GM12891 (cell line): ENCODE data around the gene GOSR2.

ENCODE experiments used
- DNase-seq: peaks from one replicate; pipeline ENCODE4 v3.0.0; 2011; ENCODE audit warnings: low spot score; ENCODE audit not compliant: insufficient read length
- FAIRE-seq: peaks from 2 replicates; lab custom pipeline; 2011; peaks lifted over from hg19 to GRCh38; lab: Jason Lieb, UNC
- PAX5 ChIP-seq: IDR thresholded peaks from 2 replicates; pipeline ENCODE4 v1.6.1; 2011; ENCODE audit warnings: low read length, moderate library complexity, mild to moderate bottlenecking; ENCODE audit not compliant: insufficient read depth, severe bottlenecking
- POLR2A ChIP-seq: IDR thresholded peaks from 2 replicates; pipeline ENCODE4 v1.6.1; 2011; ENCODE audit warnings: low read depth, low read length, control low read depth
- POLR2AphosphoS5 ChIP-seq: IDR thresholded peaks from 2 replicates; pipeline ENCODE4 v1.6.1; 2011; ENCODE audit warnings: low read depth, low read length, control low read depth
- POU2F2 ChIP-seq: IDR thresholded peaks from 2 replicates; pipeline ENCODE4 v1.6.1; 2011; ENCODE audit warnings: low read depth, mild to moderate bottlenecking, control low read depth, low read length, moderate library complexity
- SPI1 ChIP-seq: IDR thresholded peaks from 2 replicates; pipeline ENCODE4 v1.6.1; 2011; ENCODE audit warnings: low read depth, low read length, control low read depth
- TAF1 ChIP-seq: IDR thresholded peaks from 2 replicates; pipeline ENCODE4 v1.6.1; 2011; ENCODE audit warnings: low read depth, low read length, control low read depth

Gene GOSR2

GRCh38 chr17:46958041-46958591, 35.2 kb downstream of the GOSR2 start:
- no peak for TF ChIP-seq TAF1
- no peak for TF ChIP-seq PAX5
- no peak for TF ChIP-seq POLR2AphosphoS5
- TF ChIP-seq POU2F2, result no peak
- no peak for TF ChIP-seq SPI1
- TF ChIP-seq POLR2A, result no peak
- DNase-seq (no peak), FAIRE-seq (no peak)

DNA sequence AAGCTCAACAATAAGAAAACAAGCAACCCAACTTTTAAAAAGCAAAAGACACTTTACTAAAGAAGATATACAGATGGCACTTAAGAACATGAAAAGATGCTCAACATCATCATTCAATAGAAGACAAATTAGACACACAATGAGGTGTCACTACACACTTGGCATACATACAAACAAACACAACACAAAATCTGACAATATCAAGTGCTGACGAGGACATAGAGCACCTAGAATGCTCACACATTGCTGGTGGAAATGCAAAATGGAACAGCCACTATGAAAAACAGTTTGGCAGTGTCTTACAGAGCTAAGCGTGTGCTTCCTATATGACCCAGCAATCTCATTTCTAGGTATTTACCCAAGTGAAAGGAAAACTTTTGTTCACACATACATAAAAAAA, 37.2 kb downstream of the GOSR2 start:
- FAIRE-seq (no peak), DNase-seq (no peak)
- TF ChIP-seq TAF1 (no peak), POU2F2 (no peak), POLR2AphosphoS5 (no peak), SPI1 (no peak), POLR2A (no peak), PAX5 (no peak)

GRCh38 chr17:46962374-46962790, 39.4 kb downstream of the GOSR2 start:
- TF ChIP-seq SPI1 (no peak), POLR2A (no peak), PAX5 (no peak), TAF1 (no peak), POLR2AphosphoS5 (no peak), POU2F2 (no peak)
- no peak for DNase-seq
- no peak for FAIRE-seq

DNA sequence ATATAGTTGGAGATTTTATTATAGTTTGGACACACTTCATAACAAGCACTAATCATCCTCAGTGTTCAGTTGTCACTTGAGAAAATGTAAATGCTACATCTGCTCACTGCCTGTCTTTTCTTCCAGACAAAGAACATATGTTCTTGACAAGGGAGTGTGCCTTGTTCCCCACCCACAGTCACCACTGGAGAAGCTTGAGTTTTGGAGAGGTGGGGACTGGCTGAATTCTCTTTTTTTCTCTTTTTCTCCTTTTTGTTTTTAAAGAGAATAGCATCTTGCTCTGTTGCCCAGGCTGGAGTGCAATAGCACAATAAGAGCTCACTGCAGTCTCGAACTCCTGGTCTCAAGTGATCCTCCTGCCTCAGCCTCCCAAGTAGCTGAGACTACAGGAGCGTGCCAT, 40.6 kb downstream of the GOSR2 start:
- no peak for DNase-seq
- TF ChIP-seq PAX5 (no peak), POU2F2 (no peak), POLR2A (no peak), SPI1 (no peak), POLR2AphosphoS5 (no peak), TAF1 (no peak)
- no peak for FAIRE-seq

- DNase-seq, result no peak
- no peak for FAIRE-seq
- TF ChIP-seq POLR2A (no peak), POLR2AphosphoS5 (no peak), POU2F2 (no peak), TAF1 (no peak), SPI1 (no peak), PAX5 (no peak)
These were observed 41.6 kb downstream of the GOSR2 start for GRCh38 chr17:46964315-46965265.

- TF ChIP-seq PAX5 (no peak), TAF1 (no peak), SPI1 (no peak), POU2F2 (no peak), POLR2AphosphoS5 (no peak), POLR2A (no peak)
- DNase-seq (no peak), FAIRE-seq (no peak)
These were observed 45.4 kb downstream of the GOSR2 start for GRCh38 chr17:46968224-46968834.

- DNase-seq, result no peak
- no peak for TF ChIP-seq POU2F2
- TF ChIP-seq TAF1, result no peak
- no peak for TF ChIP-seq PAX5
- no peak for TF ChIP-seq SPI1
- no peak for TF ChIP-seq POLR2A
- no peak for TF ChIP-seq POLR2AphosphoS5
- FAIRE-seq, result no peak
These were observed 45.9 kb downstream of the GOSR2 start for GRCh38 chr17:46968896-46969295.

DNA sequence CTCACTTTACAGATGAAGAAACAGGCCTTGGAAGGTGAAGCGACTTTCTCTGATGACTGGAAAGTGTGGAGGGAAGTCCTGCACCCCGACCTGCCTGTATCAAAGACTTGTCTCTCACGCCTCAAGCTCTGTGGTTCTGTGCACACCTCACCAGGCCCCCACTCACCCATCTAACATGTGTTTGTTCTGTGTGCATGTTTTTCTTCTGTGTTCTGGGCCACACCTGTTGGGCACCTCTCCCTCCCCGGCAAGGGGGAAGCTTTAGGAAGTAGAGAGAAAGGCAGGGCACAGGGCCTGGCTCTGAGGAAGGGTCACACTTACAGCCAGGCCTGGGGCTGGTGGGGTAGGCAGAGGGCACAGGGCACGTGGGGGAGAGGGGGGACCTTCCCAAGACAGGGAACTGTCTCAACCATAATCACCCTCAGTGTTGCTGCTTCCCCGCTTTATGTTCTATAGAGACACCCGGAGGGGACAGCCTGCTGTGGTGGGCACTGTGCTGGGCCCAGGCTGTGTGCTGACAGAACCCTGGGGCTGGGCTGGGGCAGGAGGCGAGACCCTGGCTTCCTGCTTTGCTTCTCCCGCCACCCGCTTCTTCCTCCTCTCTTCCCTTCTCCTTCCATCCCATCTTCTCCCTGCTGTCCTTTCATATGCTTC, 48.8 kb downstream of the GOSR2 start:
- FAIRE-seq (no peak), DNase-seq (no peak)
- TF ChIP-seq TAF1, result no peak
- no peak for TF ChIP-seq POLR2A
- TF ChIP-seq POLR2AphosphoS5, result no peak

GRCh38 chr17:46972346-46972745, 49.4 kb downstream of the GOSR2 start:
- TF ChIP-seq POU2F2, result no peak
- FAIRE-seq, result no peak
- no peak for DNase-seq

- DNase-seq, result no peak
- FAIRE-seq, result no peak
These were observed 51.1 kb downstream of the GOSR2 start for GRCh38 chr17:46974086-46974485.

More at GRCh38 chr17:46974086-46974485, 51.1 kb downstream of the GOSR2 start:
- TF ChIP-seq PAX5, result no peak
- no peak for TF ChIP-seq POLR2AphosphoS5
- TF ChIP-seq POLR2A, result no peak
- TF ChIP-seq POU2F2, result no peak
- no peak for TF ChIP-seq TAF1
- TF ChIP-seq SPI1, result no peak
